IMR-90 (cell line): ENCODE data around the gene ZC3H15. TPM values are rescaled to one million over a fixed set of nuclear protein-coding genes. Genes with fewer than 3 reads are reported as not detected.

ENCODE experiments used
- ATAC-seq: fragments of 200-7000 bp; cut with Tn5 transposase; 2 replicates; pipeline ENCODE4 v1.9.1; 2020; ENCODE audit warnings: low read depth, mild to moderate bottlenecking, moderate library complexity
- BruUV-seq: library from RNA; stranded (reverse); fragments of 400-500 nt; replicated peaks from 2 replicates; lab custom pipeline; 2021; lab: Mats Ljungman, UMichigan
- CTCF ChIA-PET: fragments of 300-600 bp; formaldehyde crosslinking; extraction: SDS; loops from one replicate; lab custom pipeline; 2021; ENCODE audit warnings: antibody characterized with exemption; lab: Yijun Ruan, JAX
- POLR2A ChIA-PET: fragments of 300-600 bp; sonication (Branson Sonifier 250); formaldehyde crosslinking; loops from one replicate; lab custom pipeline; 2022; ENCODE audit warnings: antibody characterized with exemption; ENCODE audit not compliant: unreplicated experiment; lab: Charles Lee
- DNase-seq: peaks from one replicate; pipeline ENCODE4 v3.0.0; 2013
- H2AFZ ChIP-seq: replicated peaks from 2 replicates; pipeline ENCODE3; 2013; ENCODE audit warnings: low read length, mild to moderate bottlenecking; ENCODE audit not compliant: poor library complexity
- H2AK5ac ChIP-seq: 2 replicates; pipeline ENCODE4 v1.6.1; 2013; ENCODE audit warnings: low read depth, low read length, inconsistent platforms
- H2AK9ac ChIP-seq: replicated peaks from 2 replicates; pipeline ENCODE3; 2013; ENCODE audit warnings: mild to moderate bottlenecking, low read depth, low read length, moderate library complexity; ENCODE audit not compliant: poor library complexity
- H2BK120ac ChIP-seq: 2 replicates; pipeline ENCODE4 v1.6.1; 2013; ENCODE audit warnings: low read depth, low read length, inconsistent platforms
- H2BK15ac ChIP-seq: 3 replicates; pipeline ENCODE4 v1.6.1; 2013; ENCODE audit warnings: low read depth, low read length, inconsistent platforms
- H2BK20ac ChIP-seq: 2 replicates; pipeline ENCODE4 v1.6.1; 2013; ENCODE audit warnings: low read depth, mild to moderate bottlenecking, inconsistent platforms, low read length, moderate library complexity
- H2BK5ac ChIP-seq: 2 replicates; pipeline ENCODE4 v1.6.1; 2013; ENCODE audit warnings: mild to moderate bottlenecking, low read depth, low read length, inconsistent platforms; ENCODE audit not compliant: poor library complexity, severe bottlenecking
- H3K14ac ChIP-seq: replicated peaks from 2 replicates; pipeline ENCODE4 v1.6.1; 2013; ENCODE audit warnings: low read depth, low read length, inconsistent platforms
- H3K18ac ChIP-seq: 2 replicates; pipeline ENCODE4 v1.6.1; 2013; ENCODE audit warnings: low read depth, low read length, control low read depth
- H3K23ac ChIP-seq: 2 replicates; pipeline ENCODE4 v1.6.1; 2013; ENCODE audit warnings: low read depth, low read length, inconsistent platforms
- H3K27ac ChIP-seq: 2 replicates; pipeline ENCODE4 v1.5.1; 2013; ENCODE audit warnings: mild to moderate bottlenecking, control low read depth, low read length; ENCODE audit not compliant: insufficient read depth
- H3K27me3 ChIP-seq: 2 replicates; pipeline ENCODE4 v1.6.1; 2013; ENCODE audit warnings: low read length; ENCODE audit not compliant: control insufficient read depth, insufficient read depth
- H3K36me3 ChIP-seq: 2 replicates; pipeline ENCODE4 v1.6.1; 2013; ENCODE audit warnings: low read length, mixed read lengths; ENCODE audit not compliant: control insufficient read depth, insufficient read depth
- H3K4ac ChIP-seq: 2 replicates; pipeline ENCODE4 v1.6.1; 2013; ENCODE audit warnings: low read depth, low read length, inconsistent platforms
- H3K4me1 ChIP-seq: 2 replicates; pipeline ENCODE4 v1.6.1; 2013; ENCODE audit warnings: low read length, mixed read lengths; ENCODE audit not compliant: control insufficient read depth, insufficient read depth
- H3K4me2 ChIP-seq: 2 replicates; pipeline ENCODE4 v1.6.1; 2013; ENCODE audit warnings: low read depth, mild to moderate bottlenecking, control low read depth, low read length, moderate library complexity
- H3K4me3 ChIP-seq: 2 replicates; pipeline ENCODE4 v1.5.1; 2013; ENCODE audit warnings: low read depth, mild to moderate bottlenecking, control low read depth, low read length, moderate library complexity; ENCODE audit not compliant: insufficient read depth
- H3K56ac ChIP-seq: 2 replicates; pipeline ENCODE4 v1.6.1; 2013; ENCODE audit warnings: low read length, inconsistent platforms; ENCODE audit not compliant: insufficient read depth; ENCODE audit errors: extremely low read depth
- H3K79me1 ChIP-seq, 2 experiments: 2 replicates each; pipeline ENCODE4 v1.6.1; 2013; ENCODE audit warnings: low read length in 2 of 2, inconsistent platforms in 1 of 2, low read depth in 1 of 2
- H3K9ac ChIP-seq: 2 replicates; pipeline ENCODE4 v1.6.1; 2013; ENCODE audit warnings: low read depth, low read length, control low read depth
- H3K9me1 ChIP-seq: 2 replicates; pipeline ENCODE4 v1.6.1; 2013; ENCODE audit warnings: low read length, inconsistent platforms; ENCODE audit not compliant: insufficient read depth
- H3K9me3 ChIP-seq: 2 replicates; pipeline ENCODE4 v1.6.1; 2013; ENCODE audit warnings: low read length; ENCODE audit not compliant: control insufficient read depth, insufficient read depth
- H4K20me1 ChIP-seq: 2 replicates; pipeline ENCODE4 v1.6.1; 2013; ENCODE audit warnings: low read length, inconsistent platforms; ENCODE audit not compliant: insufficient read depth
- H4K5ac ChIP-seq: 2 replicates; pipeline ENCODE4 v1.6.1; 2013; ENCODE audit warnings: mild to moderate bottlenecking, low read depth, low read length, control low read depth
- H4K8ac ChIP-seq, 2 experiments: 2 replicates each; pipeline ENCODE4 v1.6.1; 2013; ENCODE audit warnings: low read depth in 2 of 2, low read length in 2 of 2, control low read depth in 1 of 2, inconsistent platforms in 1 of 2
- H4K91ac ChIP-seq: 2 replicates; pipeline ENCODE4 v1.6.1; 2013; ENCODE audit warnings: low read depth, low read length, inconsistent platforms; ENCODE audit not compliant: insufficient read depth
- BHLHE40 ChIP-seq: fragments of 150-350 bp; IDR thresholded peaks from 2 replicates; pipeline ENCODE4 v1.6.1; 2016; ENCODE audit warnings: mild to moderate bottlenecking, low read depth, low read length
- CHD1 ChIP-seq: IDR thresholded peaks from 2 replicates; pipeline ENCODE4 v1.6.1; 2012; ENCODE audit warnings: low read depth, low read length, improper control_type of control experiment
- FOS ChIP-seq: fragments of 150-350 bp; IDR thresholded peaks from 2 replicates; pipeline ENCODE4 v1.6.1; 2016; ENCODE audit warnings: low read depth, low read length
- MAFK ChIP-seq: IDR thresholded peaks from 2 replicates; pipeline ENCODE4 v1.6.1; 2012; ENCODE audit warnings: low read depth, low read length, improper control_type of control experiment
- MAZ ChIP-seq: IDR thresholded peaks from 2 replicates; pipeline ENCODE4 v1.6.1; 2012; ENCODE audit warnings: low read depth, mild to moderate bottlenecking, low read length, improper control_type of control experiment, moderate library complexity, borderline replicate concordance
- MXI1 ChIP-seq: IDR thresholded peaks from 2 replicates; pipeline ENCODE4 v1.6.1; 2012; ENCODE audit warnings: low read depth, mild to moderate bottlenecking, low read length, moderate library complexity, borderline replicate concordance
- POLR2A ChIP-seq: IDR thresholded peaks from 2 replicates; pipeline ENCODE4 v1.6.1; 2012; ENCODE audit warnings: mild to moderate bottlenecking, low read depth, low read length
- RAD21 ChIP-seq: IDR thresholded peaks from 2 replicates; pipeline ENCODE4 v1.6.1; 2012; ENCODE audit warnings: low read length, improper control_type of control experiment
- RCOR1 ChIP-seq: IDR thresholded peaks from 2 replicates; pipeline ENCODE4 v1.6.1; 2012; ENCODE audit warnings: mild to moderate bottlenecking, low read length, improper control_type of control experiment; ENCODE audit not compliant: insufficient replicate concordance
- RFX5 ChIP-seq: IDR thresholded peaks from 2 replicates; pipeline ENCODE4 v1.8.0; 2012; ENCODE audit warnings: low read depth, mild to moderate bottlenecking, low read length, moderate library complexity
- SMC3 ChIP-seq: fragments of 150-350 bp; IDR thresholded peaks from 2 replicates; pipeline ENCODE4 v1.6.1; 2016; ENCODE audit warnings: low read depth, mild to moderate bottlenecking, antibody characterized with exemption, low read length, moderate library complexity
- WGBS, 2 experiments: methylation state at CpG; one replicate each; pipeline versions ENCODE4 v1.1.5 to v1.1.7; 2013; ENCODE audit warnings: missing lambda C conversion rate in 2 of 2; ENCODE audit not compliant: insufficient read length in 1 of 2; ENCODE audit errors: extremely low coverage in 2 of 2; 5-methylcytosine and 5-hydroxymethylcytosine counted together
- dilution Hi-C: fragments of 300-500 bp; cut with HindIII; formaldehyde crosslinking; loops from one replicate; pipeline ENCODE4 v1.14.3; 2018; ENCODE audit warnings: low sequenced_read_pairs; ENCODE audit not compliant: unreplicated experiment
- in situ Hi-C: fragments of 300-500 bp; cut with MboI; formaldehyde crosslinking; loops from 3 replicates; pipeline ENCODE4 v1.14.3; 2019; ENCODE audit warnings: low sequenced_read_pairs, inconsistent platforms, mixed read lengths
- intact Hi-C: fragments of 100-400 bp; cut with micrococcal nuclease; formaldehyde crosslinking; loops from 2 replicates; pipeline ENCODE4 v1.10.0; 2022
- polyA plus RNA-seq, 3 experiments: library from polyadenylated mRNA; depleted of rRNA; stranded (reverse); fragments of >200 nt; gene quantifications; 2 replicates each; pipeline ENCODE4 v1.2.3, GENCODE V29; 2012; ENCODE audit warnings: low replicate concordance in 1 of 3
- total RNA-seq: library from RNA; depleted of rRNA; stranded (reverse); fragments of >200 nt; gene quantifications from 2 replicates; pipeline ENCODE4 v1.2.3, GENCODE V29; 2012
- TF ChIP-seq, protein P1 (sequence below): conservative IDR thresholded peaks from 2 replicates; pipeline ENCODE4 v1.5.1; 2012; ENCODE audit warnings: mild to moderate bottlenecking, low read depth, low read length, improper control_type of control experiment
- TF ChIP-seq, protein P2 (sequence below): fragments of 150-350 bp; IDR thresholded peaks from 2 replicates; pipeline ENCODE4 v1.6.1; 2017; ENCODE audit warnings: mild to moderate bottlenecking, antibody characterized with exemption, low read length, low read depth
- TF ChIP-seq, protein P3 (sequence below): fragments of 150-350 bp; IDR thresholded peaks from 2 replicates; pipeline ENCODE4 v1.6.1; 2016; ENCODE audit warnings: low read depth, mild to moderate bottlenecking, low read length, moderate library complexity, borderline replicate concordance

The ZC3H15 gene
- total and polyA plus RNA-seq, 2 of the 4 experiments (the other 2 are of a cell fraction): 22.9 to 47.4 TPM

DNA sequence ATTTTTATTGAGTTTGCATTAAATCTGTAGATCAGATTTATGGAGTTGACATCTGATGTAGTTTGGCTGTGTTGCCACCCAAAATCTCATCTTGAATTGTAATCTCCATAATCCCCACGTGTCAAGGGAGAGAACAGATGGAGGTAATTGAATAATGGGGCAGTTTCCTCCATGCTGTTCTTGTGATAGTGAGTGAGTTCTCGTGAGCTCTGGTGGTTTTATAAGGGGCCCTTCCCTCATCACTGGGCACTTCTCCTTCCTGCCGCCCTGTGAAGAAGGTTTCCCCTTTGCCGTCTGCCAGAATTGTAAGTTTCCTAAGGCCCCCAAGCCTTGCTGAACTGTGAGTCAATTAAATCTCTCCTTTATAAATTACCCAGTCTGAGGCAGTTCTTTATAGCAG, 32.2 kb downstream of the ZC3H15 start:
- no peak overlapping the region for H2AK9ac ChIP-seq
- no peak overlapping the region for H2AK5ac ChIP-seq
- no peak for DNase-seq
- no peak overlapping the region for H2BK20ac ChIP-seq
- no peak overlapping the region for H3K4me3 ChIP-seq
- no peak overlapping the region; the same call in 1 of the 2 replicates for H3K18ac ChIP-seq
- H4K8ac ChIP-seq: no peak overlapping the region
- no peak overlapping the region for H2BK15ac ChIP-seq
- H3K56ac ChIP-seq: no peak overlapping the region
- TF ChIP-seq MAFK (no peak), MAZ (no peak), RAD21 (no peak), BHLHE40 (no peak), RCOR1 (no peak), FOS (no peak), MXI1 (no peak), POLR2A (no peak), RFX5 (no peak), CHD1 (no peak), SMC3 (no peak)
- TF ChIP-seq, protein P1, sequence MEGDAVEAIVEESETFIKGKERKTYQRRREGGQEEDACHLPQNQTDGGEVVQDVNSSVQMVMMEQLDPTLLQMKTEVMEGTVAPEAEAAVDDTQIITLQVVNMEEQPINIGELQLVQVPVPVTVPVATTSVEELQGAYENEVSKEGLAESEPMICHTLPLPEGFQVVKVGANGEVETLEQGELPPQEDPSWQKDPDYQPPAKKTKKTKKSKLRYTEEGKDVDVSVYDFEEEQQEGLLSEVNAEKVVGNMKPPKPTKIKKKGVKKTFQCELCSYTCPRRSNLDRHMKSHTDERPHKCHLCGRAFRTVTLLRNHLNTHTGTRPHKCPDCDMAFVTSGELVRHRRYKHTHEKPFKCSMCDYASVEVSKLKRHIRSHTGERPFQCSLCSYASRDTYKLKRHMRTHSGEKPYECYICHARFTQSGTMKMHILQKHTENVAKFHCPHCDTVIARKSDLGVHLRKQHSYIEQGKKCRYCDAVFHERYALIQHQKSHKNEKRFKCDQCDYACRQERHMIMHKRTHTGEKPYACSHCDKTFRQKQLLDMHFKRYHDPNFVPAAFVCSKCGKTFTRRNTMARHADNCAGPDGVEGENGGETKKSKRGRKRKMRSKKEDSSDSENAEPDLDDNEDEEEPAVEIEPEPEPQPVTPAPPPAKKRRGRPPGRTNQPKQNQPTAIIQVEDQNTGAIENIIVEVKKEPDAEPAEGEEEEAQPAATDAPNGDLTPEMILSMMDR: no peak
- TF ChIP-seq, protein P2, sequence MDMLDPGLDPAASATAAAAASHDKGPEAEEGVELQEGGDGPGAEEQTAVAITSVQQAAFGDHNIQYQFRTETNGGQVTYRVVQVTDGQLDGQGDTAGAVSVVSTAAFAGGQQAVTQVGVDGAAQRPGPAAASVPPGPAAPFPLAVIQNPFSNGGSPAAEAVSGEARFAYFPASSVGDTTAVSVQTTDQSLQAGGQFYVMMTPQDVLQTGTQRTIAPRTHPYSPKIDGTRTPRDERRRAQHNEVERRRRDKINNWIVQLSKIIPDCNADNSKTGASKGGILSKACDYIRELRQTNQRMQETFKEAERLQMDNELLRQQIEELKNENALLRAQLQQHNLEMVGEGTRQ: no peak
- TF ChIP-seq, protein P3, sequence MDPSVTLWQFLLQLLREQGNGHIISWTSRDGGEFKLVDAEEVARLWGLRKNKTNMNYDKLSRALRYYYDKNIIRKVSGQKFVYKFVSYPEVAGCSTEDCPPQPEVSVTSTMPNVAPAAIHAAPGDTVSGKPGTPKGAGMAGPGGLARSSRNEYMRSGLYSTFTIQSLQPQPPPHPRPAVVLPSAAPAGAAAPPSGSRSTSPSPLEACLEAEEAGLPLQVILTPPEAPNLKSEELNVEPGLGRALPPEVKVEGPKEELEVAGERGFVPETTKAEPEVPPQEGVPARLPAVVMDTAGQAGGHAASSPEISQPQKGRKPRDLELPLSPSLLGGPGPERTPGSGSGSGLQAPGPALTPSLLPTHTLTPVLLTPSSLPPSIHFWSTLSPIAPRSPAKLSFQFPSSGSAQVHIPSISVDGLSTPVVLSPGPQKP: no peak
- no peak for ATAC-seq
- CTCF ChIA-PET: interaction anchor here (1.4 kb wide), 1 partner anchor 123 kb away, joined by 4 read pairs; no protein-coding TSS in a partner anchor
- H3K36me3 ChIP-seq: peaks cover 15% of the 10 kb centered on the region
- in situ Hi-C loops: loop anchor here (25.0 kb wide), 2 partner anchors 319 to 944 kb away; partner anchors contain the start of gene ZSWIM2
- no peak overlapping the region for H3K23ac ChIP-seq
- BruUV-seq: no TSS peak
- H3K4me1 ChIP-seq: no peaks in the 10 kb centered on the region
- no peak overlapping the region; the same call in 1 of the 2 replicates for H3K27ac ChIP-seq
- intact Hi-C loops: no loop called here
- H3K9ac ChIP-seq: no peak overlapping the region
- no peaks in the 10 kb centered on the region for H3K9me1 ChIP-seq
- POLR2A ChIA-PET: no interaction called here
- H4K5ac ChIP-seq: no peak overlapping the region; the same call in 1 of the 2 replicates
- WGBS, 2 experiments: no CpG with 5 or more reads among the region's 4 CpGs
- no peak overlapping the region for H2BK120ac ChIP-seq
- H3K14ac ChIP-seq: no peak overlapping the region
- no peaks in the 10 kb centered on the region; the same call in 1 of the 2 replicates for H3K9me3 ChIP-seq
- no peak overlapping the region for H2AFZ ChIP-seq
- H4K91ac ChIP-seq: no peak overlapping the region
- H2BK5ac ChIP-seq: no peak overlapping the region
- dilution Hi-C loops: no loop called here
- no peaks in the 10 kb centered on the region for H4K20me1 ChIP-seq
- H3K27me3 ChIP-seq: no peaks in the 10 kb centered on the region
- H3K79me1 ChIP-seq: peaks cover 3 to 6% of the 10 kb centered on the region in 2 experiments; a peak in 2 of 4 replicates
- H3K4me2 ChIP-seq: no peak overlapping the region
- H3K4ac ChIP-seq: no peak overlapping the region
